OCI-LY3 (cell line): ENCODE measurements around the gene CIB4.

ENCODE experiments used
- EZH2phosphoT487 ChIP-seq: fragments of 200-600 bp; shearing (Covaris generic); IDR thresholded peaks from 2 replicates; pipeline ENCODE4 v1.6.1; 2018; ENCODE audit warnings: antibody characterized with exemption, mixed run types, low read depth
- TF ChIP-seq, protein P1 (sequence below): fragments of 200-600, 300-600 bp; sonication (generic); IDR thresholded peaks from 2 replicates; pipeline ENCODE4 v1.5.1; 2014; ENCODE audit warnings: antibody characterized with exemption, low read length, low read depth

GRCh38 chr2:26635401-26635800 is 5.8 kb downstream of the CIB4 start:
- TF ChIP-seq, protein P1, sequence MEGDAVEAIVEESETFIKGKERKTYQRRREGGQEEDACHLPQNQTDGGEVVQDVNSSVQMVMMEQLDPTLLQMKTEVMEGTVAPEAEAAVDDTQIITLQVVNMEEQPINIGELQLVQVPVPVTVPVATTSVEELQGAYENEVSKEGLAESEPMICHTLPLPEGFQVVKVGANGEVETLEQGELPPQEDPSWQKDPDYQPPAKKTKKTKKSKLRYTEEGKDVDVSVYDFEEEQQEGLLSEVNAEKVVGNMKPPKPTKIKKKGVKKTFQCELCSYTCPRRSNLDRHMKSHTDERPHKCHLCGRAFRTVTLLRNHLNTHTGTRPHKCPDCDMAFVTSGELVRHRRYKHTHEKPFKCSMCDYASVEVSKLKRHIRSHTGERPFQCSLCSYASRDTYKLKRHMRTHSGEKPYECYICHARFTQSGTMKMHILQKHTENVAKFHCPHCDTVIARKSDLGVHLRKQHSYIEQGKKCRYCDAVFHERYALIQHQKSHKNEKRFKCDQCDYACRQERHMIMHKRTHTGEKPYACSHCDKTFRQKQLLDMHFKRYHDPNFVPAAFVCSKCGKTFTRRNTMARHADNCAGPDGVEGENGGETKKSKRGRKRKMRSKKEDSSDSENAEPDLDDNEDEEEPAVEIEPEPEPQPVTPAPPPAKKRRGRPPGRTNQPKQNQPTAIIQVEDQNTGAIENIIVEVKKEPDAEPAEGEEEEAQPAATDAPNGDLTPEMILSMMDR: no peak
- TF ChIP-seq EZH2phosphoT487: no peak
